Calu3 (cell line): ENCODE data around the gene ITGA2. TPM values are rescaled to one million over a fixed set of nuclear protein-coding genes. Genes with fewer than 3 reads are reported as not detected.

Experiments
- BruUV-seq: library from RNA; stranded (reverse); fragments of 400-500 nt; replicated peaks from 2 replicates; lab custom pipeline; 2021; lab: Mats Ljungman, UMichigan
- CTCF ChIA-PET: fragments of 300-600 bp; sonication (Branson Sonifier 250); formaldehyde crosslinking; loops from one replicate; lab custom pipeline; 2022; ENCODE audit warnings: antibody characterized with exemption; lab: Charles Lee
- DNase-seq: peaks from one replicate; pipeline ENCODE4 v3.0.0; 2022
- H3K27ac Mint-ChIP-seq: one replicate; pipeline ENCODE4 v1.8.0; 2022; ENCODE audit warnings: mixed read lengths; ENCODE audit not compliant: unreplicated experiment
- H3K27me3 Mint-ChIP-seq: one replicate; pipeline ENCODE4 v1.8.0; 2022; ENCODE audit warnings: mixed read lengths; ENCODE audit not compliant: unreplicated experiment
- H3K36me3 Mint-ChIP-seq: one replicate; pipeline ENCODE4 v1.8.0; 2022; ENCODE audit warnings: mild to moderate bottlenecking, moderate library complexity, mixed read lengths; ENCODE audit not compliant: insufficient read depth, unreplicated experiment
- H3K4me1 Mint-ChIP-seq: one replicate; pipeline ENCODE4 v1.8.0; 2022; ENCODE audit warnings: mild to moderate bottlenecking, low read depth, mixed read lengths; ENCODE audit not compliant: unreplicated experiment
- H3K4me3 Mint-ChIP-seq: one replicate; pipeline ENCODE4 v1.8.0; 2022; ENCODE audit warnings: mild to moderate bottlenecking, low read depth, moderate library complexity, mixed read lengths; ENCODE audit not compliant: unreplicated experiment
- H3K9me3 Mint-ChIP-seq: one replicate; pipeline ENCODE4 v1.8.0; 2022; ENCODE audit warnings: low read depth, mixed read lengths; ENCODE audit not compliant: unreplicated experiment
- CTCF ChIP-seq: fragments of 200-600 bp; IDR thresholded peaks from one replicate; pipeline ENCODE4 v1.8.0; 2022; ENCODE audit warnings: antibody characterized with exemption; ENCODE audit not compliant: unreplicated experiment
- intact Hi-C: fragments of 100-400 bp; cut with micrococcal nuclease; formaldehyde crosslinking; loops from one replicate; pipeline ENCODE4 v1.10.0; 2022; ENCODE audit not compliant: unreplicated experiment
- total RNA-seq: library from RNA; stranded (reverse); gene quantifications from 2 replicates; pipeline ENCODE4 v1.2.3, GENCODE V29; 2022

Gene ITGA2
- total RNA-seq, 1 experiment from 2014 or later, result 91.9 TPM

GRCh38 chr5:53118879-53119278, 129.7 kb downstream of the ITGA2 start:
- Mint-ChIP-seq H3K4me1 (no peaks in the 10 kb centered on the region), H3K36me3 (no peaks in the 10 kb centered on the region), H3K27me3 (no peaks in the 10 kb centered on the region), H3K27ac (no peak overlapping the region), H3K4me3 (no peak overlapping the region), H3K9me3 (no peaks in the 10 kb centered on the region)
- TF ChIP-seq CTCF, result no peak
- no peak for DNase-seq
- no TSS peak for BruUV-seq
- intact Hi-C loops, result no loop called here
- CTCF ChIA-PET, result no interaction called here

DNA sequence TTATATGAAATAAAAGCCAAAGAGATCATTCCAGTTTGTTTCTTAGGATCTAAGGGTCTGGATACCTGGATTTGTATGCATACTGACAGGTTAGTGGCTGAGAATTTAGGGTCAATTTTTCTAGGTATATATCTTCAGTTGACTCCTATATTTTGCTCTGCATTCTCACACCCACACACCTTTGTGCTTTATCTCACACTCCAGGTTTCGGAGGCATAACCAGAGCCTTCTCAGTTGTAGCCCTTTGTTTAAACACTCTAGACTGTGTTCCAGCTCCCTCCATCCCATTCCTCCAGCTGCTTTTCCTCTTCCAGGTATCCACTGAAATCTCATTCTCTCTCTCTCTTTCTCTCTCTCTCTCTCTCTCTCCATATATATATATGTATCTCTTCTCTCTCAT, 131.0 kb downstream of the ITGA2 start:
- no peak for DNase-seq
- Mint-ChIP-seq H3K9me3 (no peaks in the 10 kb centered on the region), H3K36me3 (no peaks in the 10 kb centered on the region), H3K4me3 (no peak overlapping the region), H3K4me1 (no peaks in the 10 kb centered on the region), H3K27me3 (no peaks in the 10 kb centered on the region), H3K27ac (no peak overlapping the region)
- intact Hi-C loops, result no loop called here
- no peak for TF ChIP-seq CTCF
- BruUV-seq, result no TSS peak
- CTCF ChIA-PET, result interaction anchor here (0.6 to 0.8 kb wide), 2 partner anchors 10 to 212 kb away, joined by 3 to 4 read pairs; partner anchors contain the start of gene MOCS2

DNA sequence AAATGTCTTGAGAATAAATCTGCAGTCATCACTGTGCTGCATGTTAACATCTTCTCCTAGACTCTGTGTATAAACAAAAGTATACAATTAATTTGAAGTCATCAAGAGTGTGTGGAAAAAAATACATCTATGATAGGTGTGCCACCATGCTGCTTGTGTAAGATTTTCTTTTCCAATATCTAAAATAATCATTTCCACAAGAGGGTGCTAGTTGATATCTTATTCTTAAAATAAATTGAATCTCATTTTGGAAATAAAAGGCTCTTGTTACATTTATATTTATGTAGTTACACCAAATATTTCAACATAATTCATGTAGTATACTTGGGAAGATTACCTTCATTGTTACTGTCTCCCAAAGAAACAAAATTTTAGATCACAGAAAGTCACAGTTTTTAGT, 134.6 kb downstream of the ITGA2 start:
- no peak overlapping the region for H3K27ac Mint-ChIP-seq
- no TSS peak for BruUV-seq
- TF ChIP-seq CTCF, result no peak
- no peaks in the 10 kb centered on the region for H3K27me3 Mint-ChIP-seq
- CTCF ChIA-PET, result no interaction called here
- no peak for DNase-seq
- H3K4me1 Mint-ChIP-seq, result no peaks in the 10 kb centered on the region
- H3K36me3 Mint-ChIP-seq, result no peaks in the 10 kb centered on the region
- no peaks in the 10 kb centered on the region for H3K9me3 Mint-ChIP-seq
- no peak overlapping the region for H3K4me3 Mint-ChIP-seq
- intact Hi-C loops, result loop anchor here (2.0 kb wide), 1 partner anchor 1105 kb away; no protein-coding TSS in a partner anchor

- no peak overlapping the region for H3K4me3 Mint-ChIP-seq
- DNase-seq, result no peak
Observed at GRCh38 chr5:53126521-53126920, 137.4 kb downstream of the ITGA2 start.

More at GRCh38 chr5:53126521-53126920, 137.4 kb downstream of the ITGA2 start:
- no peaks in the 10 kb centered on the region for H3K27me3 Mint-ChIP-seq
- no peaks in the 10 kb centered on the region for H3K4me1 Mint-ChIP-seq
- no peak for TF ChIP-seq CTCF
- BruUV-seq, result no TSS peak
- intact Hi-C loops, result no loop called here
- CTCF ChIA-PET, result no interaction called here
- H3K9me3 Mint-ChIP-seq, result no peaks in the 10 kb centered on the region
- H3K27ac Mint-ChIP-seq, result no peak overlapping the region
- H3K36me3 Mint-ChIP-seq, result no peaks in the 10 kb centered on the region
